Prostate gland (tissue), 2 donors: ENCODE results near the gene ANKRD9. TPM values are rescaled to one million over a fixed set of nuclear protein-coding genes. Genes with fewer than 3 reads are reported as not detected.
A peak's percentile ranks its signal among the peaks of the same experiment; 100 is the strongest.

Source experiments
- DNase-seq: peaks from one replicate; pipeline ENCODE4 v3.0.0-alpha.2; 2019; ENCODE audit warnings: low spot score
- H3K27ac ChIP-seq, 2 donors: fragments of 200-600 bp; sonication (generic); 2 replicates each; pipeline ENCODE4 v1.5.1; 2017 to 2019
- H3K27me3 ChIP-seq: fragments of 200-600 bp; sonication (generic); replicated peaks from 2 replicates; pipeline ENCODE4 v1.5.1; 2019; ENCODE audit not compliant: insufficient read depth
- H3K36me3 ChIP-seq, 2 donors: fragments of 200-600 bp; sonication (generic); 1 replicate in 1 of 2; 2 replicates in 1 of 2; pipeline versions ENCODE4 v1.5.1 to v1.8.1; 2017 to 2019
- H3K4me1 ChIP-seq: fragments of 200-600 bp; sonication (generic); replicated peaks from 2 replicates; pipeline ENCODE4 v1.5.1; 2019
- H3K4me3 ChIP-seq, 2 donors: fragments of 200-600 bp; sonication (generic); 2 replicates each; pipeline ENCODE4 v1.5.1; 2017 to 2019
- H3K9me3 ChIP-seq: fragments of 200-600 bp; sonication (generic); 2 replicates; pipeline ENCODE4 v1.5.1; 2017
- CTCF ChIP-seq, 4 experiments: fragments of 200-600 bp in 2 of 4; fragments of 450-650 bp in 2 of 4; sonication (generic) in 2 of 4; IDR thresholded peaks; 1 replicate in 3 of 4; 2 replicates in 1 of 4; pipeline ENCODE4 v1.5.1; 2016 to 2019; ENCODE audit warnings: antibody characterized with exemption in 4 of 4, mild to moderate bottlenecking in 2 of 4, moderate library complexity in 2 of 4
- POLR2A ChIP-seq: fragments of 450-650 bp; IDR thresholded peaks from one replicate; pipeline ENCODE4 v1.6.1; 2016; ENCODE audit warnings: antibody characterized with exemption, mild to moderate bottlenecking
- POLR2AphosphoS5 ChIP-seq: sonication (generic); formaldehyde crosslinking; IDR thresholded peaks from one replicate; pipeline ENCODE4 v1.6.1; 2017; ENCODE audit warnings: antibody characterized with exemption
- WGBS: methylation state at CpG from one replicate; pipeline ENCODE4 v1.1.5; 2018; 5-methylcytosine and 5-hydroxymethylcytosine counted together
- intact Hi-C: fragments of 100-400 bp; cut with DNase I; formaldehyde crosslinking; loops from one replicate; pipeline ENCODE4 v1.14.2; 2022
- total RNA-seq, 2 donors: library from RNA; depleted of rRNA; stranded (reverse); fragments of >200 nt; gene quantifications; one replicate each; pipeline ENCODE4 v1.1.0, GENCODE V29; 2016

Gene ANKRD9
- total RNA-seq, 2 donors from 2014 or later = 81.1 to 81.5 TPM

- Histone ChIP-seq H3K27ac (peak overlapping the region; percentile 87 to 95), H3K4me3 (peak overlapping the region; percentile 54 to 60), H3K4me1 (peaks cover 3% of the 10 kb centered on the region), H3K27me3 (no peaks in the 10 kb centered on the region), H3K36me3 (no peaks in the 10 kb centered on the region), H3K9me3 (no peaks in the 10 kb centered on the region)
- WGBS = 7% methylated on average over 58 of the region's 110 CpGs
- TF ChIP-seq POLR2AphosphoS5 (no peak), POLR2A (peak; percentile 13)
- intact Hi-C loops = loop anchor here (5.0 kb wide), 1 partner anchor 147 kb away; the partner anchor contains the start of genes CINP and TECPR2
- DNase-seq = no peak
Observed at GRCh38 chr14:102508774-102509745, 516 bp downstream of the ANKRD9 start.

- TF ChIP-seq POLR2A = peak; percentile 26
- TF ChIP-seq POLR2AphosphoS5 = peak; percentile 50
- no peak for TF ChIP-seq CTCF (IDR thresholded peaks at IDR 0.05)
- Histone ChIP-seq H3K27ac (peak overlapping the region; percentile 87 to 95), H3K9me3 (no peaks in the 10 kb centered on the region), H3K36me3 (no peaks in the 10 kb centered on the region), H3K4me1 (peaks cover 3% of the 10 kb centered on the region), H3K27me3 (no peaks in the 10 kb centered on the region), H3K4me3 (peak overlapping the region; percentile 54 to 60)
- intact Hi-C loops = loop anchor here (5.0 kb wide), 1 partner anchor 146 kb away; the partner anchor contains the start of genes CINP and TECPR2
- WGBS = 46% methylated on average over 14 of the region's 14 CpGs
- DNase-seq = peak; percentile 77
Observed at GRCh38 chr14:102508410-102508773, 1.2 kb downstream of the ANKRD9 start.

- no peak for DNase-seq
- intact Hi-C loops = loop anchor here (5.0 kb wide), 1 partner anchor 146 kb away; the partner anchor contains the start of genes CINP and TECPR2
- 93% methylated on average over 20 of the region's 21 CpGs for WGBS
- Histone ChIP-seq H3K9me3 (no peaks in the 10 kb centered on the region), H3K36me3 (no peaks in the 10 kb centered on the region), H3K27ac (peak overlapping the region; percentile 87 to 95), H3K4me3 (no peak overlapping the region), H3K4me1 (peaks cover 3% of the 10 kb centered on the region), H3K27me3 (no peaks in the 10 kb centered on the region)
- no peak for TF ChIP-seq POLR2A
- TF ChIP-seq POLR2AphosphoS5 = no peak
- TF ChIP-seq CTCF (IDR thresholded peaks at IDR 0.05) = no peak
Observed at GRCh38 chr14:102507857-102508312, 1.7 kb downstream of the ANKRD9 start.

- H3K4me3 ChIP-seq = no peak overlapping the region
- 84% methylated on average over 110 of the region's 115 CpGs for WGBS
- TF ChIP-seq CTCF (IDR thresholded peaks at IDR 0.05) = no peak
- TF ChIP-seq POLR2AphosphoS5 = no peak
- no peak for TF ChIP-seq POLR2A
- H3K27ac ChIP-seq = no peak overlapping the region
- intact Hi-C loops = loop anchor here (5.0 kb wide), 1 partner anchor 145 kb away; the partner anchor contains the start of genes CINP and TECPR2
- peaks cover 3% of the 10 kb centered on the region for H3K4me1 ChIP-seq
- DNase-seq = no peak
- no peaks in the 10 kb centered on the region for H3K36me3 ChIP-seq
- no peaks in the 10 kb centered on the region for H3K27me3 ChIP-seq
- no peaks in the 10 kb centered on the region for H3K9me3 ChIP-seq
Observed at GRCh38 chr14:102507081-102507856, 2.3 kb downstream of the ANKRD9 start.

- 94% methylated on average over 11 of the region's 11 CpGs for WGBS
- Histone ChIP-seq H3K4me3 (no peak overlapping the region), H3K36me3 (no peaks in the 10 kb centered on the region), H3K9me3 (no peaks in the 10 kb centered on the region), H3K27me3 (no peaks in the 10 kb centered on the region), H3K27ac (no peak overlapping the region), H3K4me1 (peaks cover 3% of the 10 kb centered on the region)
- intact Hi-C loops = loop anchor here (5.0 kb wide), 1 partner anchor 144 kb away; the partner anchor contains the start of genes CINP and TECPR2
- no peak for TF ChIP-seq POLR2A
- no peak for DNase-seq
Observed at GRCh38 chr14:102506626-102506925, 3.0 kb downstream of the ANKRD9 start.
